HFFc6 (cell line): ENCODE data around the gene LETM1. TPM values are rescaled to one million over a fixed set of nuclear protein-coding genes. Genes with fewer than 3 reads are reported as not detected.

ENCODE experiments used
- DNase-seq: peaks from one replicate; pipeline ENCODE4 v3.0.0-alpha.2; 2018
- H3K27ac Mint-ChIP-seq: 2 replicates; pipeline ENCODE4 v1.8.0; 2020; ENCODE audit warnings: mild to moderate bottlenecking, mixed read lengths
- H3K27me3 Mint-ChIP-seq: 2 replicates; pipeline ENCODE4 v1.8.0; 2021; ENCODE audit warnings: mild to moderate bottlenecking, moderate library complexity, mixed read lengths; ENCODE audit not compliant: insufficient read depth
- H3K36me3 Mint-ChIP-seq: 2 replicates; pipeline ENCODE4 v1.8.0; 2021; ENCODE audit warnings: low read depth, mixed read lengths
- H3K4me1 Mint-ChIP-seq: 2 replicates; pipeline ENCODE4 v1.8.0; 2020; ENCODE audit warnings: low read depth, mixed read lengths
- H3K4me3 Mint-ChIP-seq: 2 replicates; pipeline ENCODE4 v1.8.0; 2020; ENCODE audit warnings: mild to moderate bottlenecking, moderate library complexity, mixed read lengths
- H3K9me3 Mint-ChIP-seq: 2 replicates; pipeline ENCODE4 v1.8.0; 2020; ENCODE audit warnings: mild to moderate bottlenecking, mixed read lengths
- total RNA-seq, 6 experiments: library from RNA; stranded (reverse); fragmentation: NEBNext Ultra II Directional; extraction: Animal tissue kit (Norgen Biotek cat#: 25700); gene quantifications; 2 replicates in 1 of 6; 3 replicates in 5 of 6; pipeline ENCODE4 v1.2.3, GENCODE V29; 2021
- TF ChIP-seq, protein P1 (sequence below): fragments of 200-600 bp; sonication (generic); IDR thresholded peaks from 2 replicates; pipeline ENCODE4 v1.5.0; 2021; ENCODE audit warnings: antibody characterized with exemption, mild to moderate bottlenecking

LETM1 gene
- total RNA-seq, 6 experiments from 2014 or later, result 47.4 to 64.0 (median 53.3) TPM

- no peak for DNase-seq
- Mint-ChIP-seq H3K9me3 (no peaks in the 10 kb centered on the region), H3K27ac (no peak overlapping the region), H3K4me1 (no peaks in the 10 kb centered on the region), H3K36me3 (no peaks in the 10 kb centered on the region), H3K4me3 (no peak overlapping the region), H3K27me3 (peaks cover 3% of the 10 kb centered on the region; the same call in 1 of the 2 replicates)
- TF ChIP-seq, protein P1, sequence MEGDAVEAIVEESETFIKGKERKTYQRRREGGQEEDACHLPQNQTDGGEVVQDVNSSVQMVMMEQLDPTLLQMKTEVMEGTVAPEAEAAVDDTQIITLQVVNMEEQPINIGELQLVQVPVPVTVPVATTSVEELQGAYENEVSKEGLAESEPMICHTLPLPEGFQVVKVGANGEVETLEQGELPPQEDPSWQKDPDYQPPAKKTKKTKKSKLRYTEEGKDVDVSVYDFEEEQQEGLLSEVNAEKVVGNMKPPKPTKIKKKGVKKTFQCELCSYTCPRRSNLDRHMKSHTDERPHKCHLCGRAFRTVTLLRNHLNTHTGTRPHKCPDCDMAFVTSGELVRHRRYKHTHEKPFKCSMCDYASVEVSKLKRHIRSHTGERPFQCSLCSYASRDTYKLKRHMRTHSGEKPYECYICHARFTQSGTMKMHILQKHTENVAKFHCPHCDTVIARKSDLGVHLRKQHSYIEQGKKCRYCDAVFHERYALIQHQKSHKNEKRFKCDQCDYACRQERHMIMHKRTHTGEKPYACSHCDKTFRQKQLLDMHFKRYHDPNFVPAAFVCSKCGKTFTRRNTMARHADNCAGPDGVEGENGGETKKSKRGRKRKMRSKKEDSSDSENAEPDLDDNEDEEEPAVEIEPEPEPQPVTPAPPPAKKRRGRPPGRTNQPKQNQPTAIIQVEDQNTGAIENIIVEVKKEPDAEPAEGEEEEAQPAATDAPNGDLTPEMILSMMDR, result no peak
Measured at GRCh38 chr4:1808396-1808795, 47.6 kb downstream of the LETM1 start.

- TF ChIP-seq, protein P1, result no peak
- H3K36me3 Mint-ChIP-seq, result no peaks in the 10 kb centered on the region
- DNase-seq, result no peak
- no peaks in the 10 kb centered on the region for H3K9me3 Mint-ChIP-seq
- H3K4me1 Mint-ChIP-seq, result no peaks in the 10 kb centered on the region
- no peak overlapping the region for H3K27ac Mint-ChIP-seq
- H3K4me3 Mint-ChIP-seq, result no peak overlapping the region
- peaks cover 3% of the 10 kb centered on the region; the same call in 1 of the 2 replicates for H3K27me3 Mint-ChIP-seq
Measured at GRCh38 chr4:1807332-1807777, 48.6 kb downstream of the LETM1 start.

- no peaks in the 10 kb centered on the region for H3K36me3 Mint-ChIP-seq
- DNase-seq, result no peak
- TF ChIP-seq, protein P1, result no peak
- no peak overlapping the region for H3K4me3 Mint-ChIP-seq
- peaks cover 3% of the 10 kb centered on the region; the same call in 1 of the 2 replicates for H3K27me3 Mint-ChIP-seq
- H3K4me1 Mint-ChIP-seq, result no peaks in the 10 kb centered on the region
- H3K9me3 Mint-ChIP-seq, result no peaks in the 10 kb centered on the region
- no peak overlapping the region for H3K27ac Mint-ChIP-seq
Measured at GRCh38 chr4:1806596-1807331, 49.2 kb downstream of the LETM1 start.

GRCh38 chr4:1806223-1806564 is 49.8 kb downstream of the LETM1 start:
- no peak for DNase-seq
- Mint-ChIP-seq H3K36me3 (no peaks in the 10 kb centered on the region), H3K27ac (no peak overlapping the region), H3K9me3 (no peaks in the 10 kb centered on the region), H3K27me3 (peaks cover 3% of the 10 kb centered on the region; the same call in 1 of the 2 replicates), H3K4me1 (no peaks in the 10 kb centered on the region), H3K4me3 (no peak overlapping the region)
- TF ChIP-seq, protein P1, result no peak

GRCh38 chr4:1805493-1806222 is 50.3 kb downstream of the LETM1 start:
- Mint-ChIP-seq H3K4me3 (no peak overlapping the region), H3K27ac (no peak overlapping the region), H3K4me1 (no peaks in the 10 kb centered on the region), H3K9me3 (no peaks in the 10 kb centered on the region), H3K36me3 (no peaks in the 10 kb centered on the region), H3K27me3 (peaks cover 3% of the 10 kb centered on the region; the same call in 1 of the 2 replicates)
- no peak for DNase-seq
- TF ChIP-seq, protein P1, result no peak
